GM12874 (cell line): Measurements from ENCODE around the gene ITPRIP.

Source experiments
- TF ChIP-seq, protein P1 (sequence below): IDR thresholded peaks from 2 replicates; pipeline ENCODE4 v1.5.1; 2011; ENCODE audit warnings: low read depth, mild to moderate bottlenecking, control low read depth, low read length, moderate library complexity; ENCODE audit not compliant: insufficient read depth

Gene ITPRIP

DNA sequence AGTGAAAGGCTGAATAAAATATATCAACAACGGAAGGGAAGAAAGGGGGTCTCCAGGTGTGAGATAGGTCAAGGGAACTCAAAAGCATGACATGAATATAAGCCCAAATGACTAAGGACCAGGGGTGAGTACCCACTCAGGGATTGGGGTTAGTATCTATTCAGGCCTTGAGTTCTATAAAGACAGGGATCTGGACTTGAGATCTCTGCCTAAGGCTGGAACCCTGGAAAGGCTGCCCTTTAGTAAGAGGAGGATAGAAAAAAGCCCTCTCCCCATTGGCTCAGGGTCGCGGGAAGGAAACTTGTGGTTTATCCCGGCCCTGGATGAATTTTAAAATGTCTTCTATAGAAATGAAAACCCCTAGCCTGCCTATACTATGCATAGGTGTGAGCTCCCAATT is 2.4 kb upstream of the ITPRIP start:
- TF ChIP-seq, protein P1, sequence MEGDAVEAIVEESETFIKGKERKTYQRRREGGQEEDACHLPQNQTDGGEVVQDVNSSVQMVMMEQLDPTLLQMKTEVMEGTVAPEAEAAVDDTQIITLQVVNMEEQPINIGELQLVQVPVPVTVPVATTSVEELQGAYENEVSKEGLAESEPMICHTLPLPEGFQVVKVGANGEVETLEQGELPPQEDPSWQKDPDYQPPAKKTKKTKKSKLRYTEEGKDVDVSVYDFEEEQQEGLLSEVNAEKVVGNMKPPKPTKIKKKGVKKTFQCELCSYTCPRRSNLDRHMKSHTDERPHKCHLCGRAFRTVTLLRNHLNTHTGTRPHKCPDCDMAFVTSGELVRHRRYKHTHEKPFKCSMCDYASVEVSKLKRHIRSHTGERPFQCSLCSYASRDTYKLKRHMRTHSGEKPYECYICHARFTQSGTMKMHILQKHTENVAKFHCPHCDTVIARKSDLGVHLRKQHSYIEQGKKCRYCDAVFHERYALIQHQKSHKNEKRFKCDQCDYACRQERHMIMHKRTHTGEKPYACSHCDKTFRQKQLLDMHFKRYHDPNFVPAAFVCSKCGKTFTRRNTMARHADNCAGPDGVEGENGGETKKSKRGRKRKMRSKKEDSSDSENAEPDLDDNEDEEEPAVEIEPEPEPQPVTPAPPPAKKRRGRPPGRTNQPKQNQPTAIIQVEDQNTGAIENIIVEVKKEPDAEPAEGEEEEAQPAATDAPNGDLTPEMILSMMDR, result no peak

DNA sequence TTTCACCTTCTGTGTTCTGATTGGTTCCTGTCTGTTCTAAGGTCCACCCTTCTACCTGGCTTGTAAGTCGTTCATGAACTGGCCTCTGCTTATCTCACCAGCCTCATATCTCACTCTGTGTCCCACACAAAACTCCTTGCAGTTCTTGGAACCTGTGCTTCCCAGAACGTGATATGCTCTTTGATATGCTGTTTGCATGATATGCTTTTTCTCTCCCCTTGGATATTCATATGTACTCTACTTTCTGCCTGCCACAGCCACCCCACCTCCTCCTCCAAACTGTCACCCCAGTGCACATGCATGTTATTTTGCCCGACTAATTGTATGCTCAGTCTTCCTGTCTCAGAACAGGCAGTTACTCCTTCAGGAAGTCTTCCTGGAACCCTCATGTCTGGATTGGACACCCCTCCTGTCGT is 1.9 kb upstream of the ITPRIP start:
- TF ChIP-seq, protein P1, result no peak

DNA sequence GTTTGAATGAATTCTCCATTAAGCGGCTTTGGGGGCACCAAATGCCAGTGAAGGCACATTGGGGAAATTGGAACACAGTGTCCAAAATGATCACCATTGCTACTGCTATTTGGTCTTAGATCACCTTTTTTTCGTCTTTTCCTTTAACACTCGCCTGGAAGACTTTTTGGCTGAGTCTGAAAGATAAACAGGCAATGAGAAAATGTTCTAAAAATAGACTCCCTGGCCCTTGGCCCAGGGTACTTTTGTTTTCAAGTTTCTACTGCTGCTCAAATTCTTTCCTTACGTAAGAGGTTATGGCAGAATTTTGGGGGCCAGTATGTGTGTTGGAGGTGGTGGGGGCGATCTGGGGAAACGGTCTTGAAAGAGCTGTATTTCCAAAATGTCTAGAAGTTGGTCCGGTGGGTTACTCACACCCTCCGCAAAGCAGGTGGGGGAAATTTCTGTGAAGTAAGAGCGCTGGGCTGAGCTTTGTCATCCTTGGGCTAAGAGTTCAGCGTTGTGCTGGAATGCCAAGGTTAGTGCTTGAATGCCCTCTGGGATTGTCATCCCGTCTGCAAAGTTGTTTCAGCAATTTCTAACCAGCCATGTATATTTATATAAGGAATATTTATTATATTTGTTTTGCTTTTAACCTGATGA is 1.3 kb upstream of the ITPRIP start:
- TF ChIP-seq, protein P1, result no peak

DNA sequence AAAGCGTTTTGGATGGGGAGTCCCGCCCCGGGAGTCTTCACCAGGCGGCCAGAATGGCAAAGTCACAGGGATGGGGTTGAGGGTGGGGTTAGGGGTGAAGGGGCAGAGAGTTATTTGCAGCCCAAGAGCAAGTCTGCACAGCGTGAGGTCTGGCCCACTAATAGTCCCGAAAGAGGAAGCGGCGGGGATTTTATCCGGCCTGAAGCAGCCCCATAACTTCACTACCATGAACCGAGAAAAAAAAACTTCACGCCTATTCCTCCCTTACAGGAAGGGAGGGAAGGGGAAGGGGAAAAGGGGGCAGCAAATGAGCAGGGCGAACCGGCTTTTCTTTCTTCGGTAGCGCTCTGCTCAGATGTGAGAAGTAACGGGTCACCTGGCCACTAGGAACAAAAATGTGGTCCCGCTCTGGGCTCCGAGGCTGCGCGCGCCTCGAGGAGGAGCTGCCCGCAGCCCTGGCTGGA is 712 bp downstream of the ITPRIP start:
- TF ChIP-seq, protein P1, result no peak

DNA sequence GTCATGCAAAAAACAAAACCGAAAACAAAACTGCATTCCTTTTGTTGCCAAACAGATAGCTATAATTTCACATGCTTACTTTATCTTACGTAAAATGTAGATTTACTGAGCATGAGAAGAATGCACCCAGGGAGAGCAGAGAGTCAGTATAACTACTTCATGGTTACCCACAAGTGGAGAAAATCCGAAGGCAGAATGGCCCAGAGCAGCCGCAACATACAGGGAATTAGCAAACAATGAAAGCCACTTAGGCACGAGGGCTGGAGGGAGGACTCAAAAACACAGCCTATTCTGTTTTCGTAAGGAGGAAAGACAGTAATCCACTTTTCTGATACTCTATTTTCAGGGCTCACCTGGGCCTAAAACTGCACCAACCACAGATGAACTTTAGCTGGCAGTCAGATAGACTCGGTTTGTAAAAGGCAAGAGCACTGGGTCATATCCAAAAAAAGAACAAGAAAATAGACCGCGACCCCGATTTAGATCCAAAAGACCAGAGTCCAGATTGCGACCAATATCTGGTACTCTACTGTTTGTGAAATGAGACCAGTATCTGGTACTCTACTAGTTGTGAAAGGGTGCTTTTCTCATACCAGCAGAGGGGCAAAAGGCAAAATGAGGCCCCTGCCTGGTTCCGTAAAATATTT is 1.3 kb downstream of the ITPRIP start:
- TF ChIP-seq, protein P1, result no peak

DNA sequence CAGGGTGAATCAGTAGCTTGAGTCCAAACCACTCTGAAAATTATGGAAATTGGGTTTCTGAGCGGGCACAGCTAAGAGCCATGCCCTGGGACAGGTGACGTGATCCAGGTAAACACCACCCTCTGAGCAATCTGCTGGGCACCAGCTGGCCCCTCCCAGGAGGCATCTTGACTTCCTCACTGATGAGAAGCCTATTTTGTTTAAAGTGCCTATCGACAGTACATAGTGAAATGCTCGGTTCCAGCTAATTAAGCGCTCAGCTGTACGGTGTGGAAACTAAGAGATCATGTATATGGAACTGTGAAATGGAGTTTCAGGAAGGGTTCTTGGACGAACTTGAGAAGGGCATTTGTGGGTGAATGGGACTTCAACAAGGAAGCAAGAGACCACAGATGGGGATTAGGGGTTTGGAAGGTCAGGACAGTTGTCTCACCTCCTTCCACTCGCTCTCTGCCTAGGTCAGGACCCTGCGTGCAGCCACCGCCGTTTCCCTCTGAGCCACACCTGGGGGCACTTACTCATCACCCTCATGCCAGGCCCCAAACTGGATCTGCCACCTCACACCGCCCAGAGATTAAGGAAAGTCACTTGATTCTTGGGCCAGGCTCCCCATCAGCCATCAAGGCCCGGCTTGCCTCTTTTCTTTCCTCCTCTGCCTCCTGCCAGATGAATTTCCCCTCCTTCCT is 3.2 kb downstream of the ITPRIP start:
- TF ChIP-seq, protein P1, result no peak

DNA sequence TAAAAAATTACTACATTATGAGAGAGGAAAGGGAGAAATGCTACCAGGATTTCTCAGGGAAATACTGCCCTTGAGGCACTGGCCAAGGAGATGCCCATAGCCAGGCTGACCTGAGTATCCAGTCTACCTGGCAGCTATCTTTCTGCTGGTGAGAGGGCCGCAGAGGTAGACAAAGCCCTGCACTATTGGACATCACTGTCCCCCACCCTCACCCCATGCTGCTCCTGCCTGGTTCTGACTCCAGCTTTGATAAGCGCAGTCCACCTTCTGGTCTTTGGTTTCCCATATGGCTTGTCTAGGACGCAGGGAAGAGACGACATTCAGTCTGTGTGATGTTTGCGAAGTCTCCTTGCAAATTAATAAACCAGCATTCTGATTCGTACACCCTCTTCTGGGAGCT is 3.7 kb downstream of the ITPRIP start:
- TF ChIP-seq, protein P1, result no peak
